Neural crest cell (in vitro differentiated cells): Measurements from ENCODE around the gene NAV2. TPM values are rescaled to one million over a fixed set of nuclear protein-coding genes. Genes with fewer than 3 reads are reported as not detected.

Source experiments
- DNase-seq: peaks from one replicate; pipeline ENCODE4 v3.0.0; 2021; ENCODE audit warnings: low read depth, mixed read lengths, low spot score
- H3K27ac Mint-ChIP-seq: one replicate; pipeline ENCODE4 v1.8.0; 2021; ENCODE audit warnings: mild to moderate bottlenecking, mixed read lengths; ENCODE audit not compliant: unreplicated experiment
- H3K27me3 Mint-ChIP-seq: 2 replicates; pipeline ENCODE4 v1.8.0; 2021; ENCODE audit warnings: low read depth, mild to moderate bottlenecking, mixed read lengths
- H3K36me3 Mint-ChIP-seq: 2 replicates; pipeline ENCODE4 v1.8.0; 2021; ENCODE audit warnings: low read depth, mild to moderate bottlenecking, mixed read lengths
- H3K4me1 Mint-ChIP-seq: 2 replicates; pipeline ENCODE4 v1.8.0; 2021; ENCODE audit warnings: mixed read lengths
- H3K4me3 Mint-ChIP-seq: one replicate; pipeline ENCODE4 v1.8.0; 2021; ENCODE audit warnings: mild to moderate bottlenecking, mixed read lengths
- H3K9me3 Mint-ChIP-seq: 2 replicates; pipeline ENCODE4 v1.8.0; 2021; ENCODE audit warnings: mixed read lengths
- total RNA-seq: library from RNA; stranded (reverse); gene quantifications from 2 replicates; pipeline ENCODE4 v1.2.1, GENCODE V29; 2021
- TF ChIP-seq, protein P1 (sequence below): fragments of 200-600 bp; sonication (generic); conservative IDR thresholded peaks from 2 replicates; pipeline ENCODE4 v1.5.0; 2021; ENCODE audit warnings: antibody characterized with exemption, mild to moderate bottlenecking

NAV2 gene
- total RNA-seq, 1 donor from 2014 or later = 14.1 TPM

- Mint-ChIP-seq H3K4me3 (no peak overlapping the region), H3K9me3 (peaks cover 3% of the 10 kb centered on the region), H3K4me1 (peaks cover 27% of the 10 kb centered on the region), H3K27me3 (peaks cover 5% of the 10 kb centered on the region), H3K27ac (no peak overlapping the region), H3K36me3 (no peaks in the 10 kb centered on the region)
- TF ChIP-seq, protein P1, sequence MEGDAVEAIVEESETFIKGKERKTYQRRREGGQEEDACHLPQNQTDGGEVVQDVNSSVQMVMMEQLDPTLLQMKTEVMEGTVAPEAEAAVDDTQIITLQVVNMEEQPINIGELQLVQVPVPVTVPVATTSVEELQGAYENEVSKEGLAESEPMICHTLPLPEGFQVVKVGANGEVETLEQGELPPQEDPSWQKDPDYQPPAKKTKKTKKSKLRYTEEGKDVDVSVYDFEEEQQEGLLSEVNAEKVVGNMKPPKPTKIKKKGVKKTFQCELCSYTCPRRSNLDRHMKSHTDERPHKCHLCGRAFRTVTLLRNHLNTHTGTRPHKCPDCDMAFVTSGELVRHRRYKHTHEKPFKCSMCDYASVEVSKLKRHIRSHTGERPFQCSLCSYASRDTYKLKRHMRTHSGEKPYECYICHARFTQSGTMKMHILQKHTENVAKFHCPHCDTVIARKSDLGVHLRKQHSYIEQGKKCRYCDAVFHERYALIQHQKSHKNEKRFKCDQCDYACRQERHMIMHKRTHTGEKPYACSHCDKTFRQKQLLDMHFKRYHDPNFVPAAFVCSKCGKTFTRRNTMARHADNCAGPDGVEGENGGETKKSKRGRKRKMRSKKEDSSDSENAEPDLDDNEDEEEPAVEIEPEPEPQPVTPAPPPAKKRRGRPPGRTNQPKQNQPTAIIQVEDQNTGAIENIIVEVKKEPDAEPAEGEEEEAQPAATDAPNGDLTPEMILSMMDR = no peak
- no peak for DNase-seq
These were observed 15.7 kb upstream of the NAV2 start for GRCh38 chr11:19696904-19697303.

DNA sequence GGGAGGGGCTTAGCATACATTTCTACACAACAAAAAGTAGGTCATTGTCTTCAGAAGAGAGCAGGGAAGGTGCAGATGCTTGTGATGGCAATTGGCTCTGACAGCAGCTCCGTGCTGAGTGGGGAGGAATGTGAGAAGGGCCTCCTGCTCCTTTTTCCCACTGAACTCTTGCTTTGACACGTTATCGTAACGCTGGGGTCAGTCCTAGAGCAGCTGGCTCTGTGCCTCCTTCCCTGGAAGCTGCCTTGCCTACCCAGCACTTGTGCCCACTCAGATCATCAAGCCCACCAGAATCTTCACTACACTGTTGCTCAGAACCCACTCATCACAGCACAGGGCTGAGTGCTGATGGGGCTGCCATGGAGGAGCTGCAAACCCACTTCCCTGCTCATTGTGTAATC lies 14.9 kb upstream of the NAV2 start:
- H3K27ac Mint-ChIP-seq = peak overlapping the region; percentile 40
- peaks cover 3% of the 10 kb centered on the region for H3K9me3 Mint-ChIP-seq
- peaks cover 5% of the 10 kb centered on the region for H3K27me3 Mint-ChIP-seq
- H3K4me1 Mint-ChIP-seq = peaks cover 31% of the 10 kb centered on the region
- H3K36me3 Mint-ChIP-seq = no peaks in the 10 kb centered on the region
- TF ChIP-seq, protein P1 = no peak
- H3K4me3 Mint-ChIP-seq = no peak overlapping the region
- no peak for DNase-seq

- H3K27ac Mint-ChIP-seq = no peak overlapping the region
- no peaks in the 10 kb centered on the region for H3K36me3 Mint-ChIP-seq
- H3K27me3 Mint-ChIP-seq = peaks cover 5% of the 10 kb centered on the region
- H3K4me3 Mint-ChIP-seq = no peak overlapping the region
- H3K9me3 Mint-ChIP-seq = peaks cover 3% of the 10 kb centered on the region
- TF ChIP-seq, protein P1 = no peak
- H3K4me1 Mint-ChIP-seq = peaks cover 32% of the 10 kb centered on the region
- no peak for DNase-seq
These were observed 13.9 kb upstream of the NAV2 start for GRCh38 chr11:19698493-19699292.

- TF ChIP-seq, protein P1 = no peak
- Mint-ChIP-seq H3K4me3 (no peak overlapping the region), H3K4me1 (peaks cover 39% of the 10 kb centered on the region), H3K36me3 (no peaks in the 10 kb centered on the region), H3K27me3 (peaks cover 5% of the 10 kb centered on the region), H3K9me3 (peaks cover 3% of the 10 kb centered on the region), H3K27ac (no peak overlapping the region)
- DNase-seq = no peak
These were observed 11.2 kb upstream of the NAV2 start for GRCh38 chr11:19701421-19701820.

GRCh38 chr11:19702620-19703019 lies 10.0 kb upstream of the NAV2 start:
- Mint-ChIP-seq H3K4me1 (peaks cover 37% of the 10 kb centered on the region), H3K9me3 (no peaks in the 10 kb centered on the region), H3K27ac (no peak overlapping the region), H3K27me3 (peaks cover 3% of the 10 kb centered on the region), H3K36me3 (no peaks in the 10 kb centered on the region), H3K4me3 (no peak overlapping the region)
- TF ChIP-seq, protein P1 = no peak
- no peak for DNase-seq
